NCI-H2196 treated with DMSO at 0.1 percent for 48 hours (cell line): ENCODE data around the gene UPF1.
"Not testable (repeated sequence)": the region's sequence is repeated elsewhere in the genome, so short reads cannot be mapped to it uniquely, and the experiment has no call there.

Experiments used
- DNase-seq: peaks from one replicate; lab custom pipeline; 2025; ENCODE audit not compliant: unreplicated experiment; lab: John Stamatoyannopoulos, UW

UPF1 gene

GRCh38 chr19:18798384-18799352 is 33.1 kb upstream of the UPF1 start:
- DNase-seq: no peak

- DNase-seq: no peak
Measured at GRCh38 chr19:18799389-18799970, 32.3 kb upstream of the UPF1 start.

DNA sequence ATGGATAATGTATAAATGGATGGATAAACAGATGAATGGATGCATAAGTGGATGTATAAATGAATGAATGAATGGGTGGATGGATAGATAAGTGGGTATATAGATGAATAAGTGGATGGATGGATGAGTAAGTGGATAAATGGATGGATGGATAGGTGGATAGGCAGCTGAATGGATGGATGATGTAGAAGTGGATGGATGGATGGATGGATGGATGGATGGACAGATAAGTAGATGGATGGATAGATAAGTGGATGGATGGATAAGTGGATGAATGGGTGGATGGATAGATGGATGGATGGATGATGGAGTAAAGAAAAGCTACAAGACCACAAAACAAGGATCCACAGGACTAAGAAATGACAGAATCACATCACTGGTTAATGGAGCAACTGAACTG is 31.7 kb upstream of the UPF1 start:
- DNase-seq: no peak

DNA sequence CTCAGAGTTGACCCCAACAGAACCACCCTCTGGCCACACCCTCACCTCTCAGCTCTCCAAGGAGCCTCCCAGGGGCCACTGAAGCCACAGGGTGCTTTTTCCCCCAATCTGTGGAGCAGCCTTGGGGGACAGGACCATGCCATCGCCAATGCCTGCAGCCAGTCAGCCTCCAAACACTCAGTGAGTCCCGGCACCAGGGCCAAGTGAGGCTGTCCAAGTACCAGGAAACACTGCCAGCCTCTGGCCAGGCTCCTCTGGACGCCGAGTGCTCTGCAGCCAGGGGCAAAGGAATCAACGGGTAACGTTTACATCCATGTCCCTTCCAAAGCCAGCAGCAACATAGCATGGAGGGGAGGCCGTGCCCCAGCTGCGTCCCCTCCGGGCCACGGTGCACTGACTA is 31.1 kb upstream of the UPF1 start:
- DNase-seq: no peak

DNA sequence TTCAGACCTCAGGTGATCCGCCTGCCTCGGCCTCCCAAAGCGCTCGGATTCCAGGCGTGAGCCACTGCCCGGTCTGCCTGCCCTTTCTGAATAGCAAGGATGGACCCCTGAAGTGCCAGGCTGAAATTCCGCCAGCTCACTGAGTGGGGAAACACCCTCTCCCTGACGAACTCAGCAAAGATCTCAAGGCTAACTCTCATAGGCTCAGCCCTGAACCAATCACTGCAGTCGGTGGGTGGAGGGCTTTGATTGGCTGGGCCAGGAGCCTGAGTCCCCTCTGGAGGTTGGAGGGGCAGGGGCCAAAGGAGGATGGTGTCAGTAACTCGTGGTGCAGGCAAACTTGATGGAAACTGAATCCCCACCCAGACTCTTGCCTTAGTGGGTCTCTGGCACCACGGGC is 29.4 kb upstream of the UPF1 start:
- DNase-seq: no peak

GRCh38 chr19:18803550-18804138 is 28.1 kb upstream of the UPF1 start:
- no peak for DNase-seq

DNA sequence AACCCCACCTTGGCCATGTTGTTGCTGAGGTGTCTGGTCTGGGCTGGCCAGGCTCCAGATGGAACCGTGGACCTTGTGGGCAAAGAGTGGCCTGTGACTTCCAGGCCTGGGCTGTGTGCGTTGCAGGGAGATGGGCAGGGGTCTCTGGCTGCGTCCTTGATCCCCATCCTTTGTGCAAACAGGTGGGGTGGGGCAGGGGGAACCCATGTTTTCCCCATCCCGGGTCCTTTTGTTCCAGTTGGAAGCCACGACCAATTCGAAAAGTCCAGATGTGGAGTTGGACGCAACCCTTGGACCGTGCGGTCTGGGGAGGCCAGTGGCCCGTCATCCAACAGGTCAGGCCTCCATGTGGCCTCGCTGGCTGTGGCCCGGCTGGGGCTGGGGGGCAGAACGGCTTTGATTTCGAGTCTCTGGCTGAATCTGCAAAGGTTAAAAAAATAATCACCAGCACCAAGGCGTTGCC is 27.6 kb upstream of the UPF1 start:
- no peak for DNase-seq

DNA sequence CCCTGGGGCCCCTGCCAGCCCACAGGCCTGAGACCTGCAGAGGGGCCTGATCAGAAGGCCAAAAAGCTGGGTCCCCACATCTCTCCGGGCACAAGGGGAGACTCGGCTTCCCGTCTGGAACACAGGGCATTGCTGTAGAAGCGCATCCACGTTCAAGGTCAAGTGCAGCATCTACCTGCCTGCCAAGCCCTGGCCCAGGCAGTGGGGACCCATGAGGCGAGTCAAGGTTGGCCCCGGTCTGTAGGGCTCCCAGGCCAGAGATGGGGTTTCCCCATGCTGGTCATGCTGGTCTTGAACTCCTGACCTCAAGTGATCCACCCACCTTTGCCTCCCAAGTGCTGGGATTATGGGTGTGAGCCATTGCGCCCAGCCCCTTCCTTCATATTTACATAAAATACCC is 27.1 kb upstream of the UPF1 start:
- no peak for DNase-seq

DNA sequence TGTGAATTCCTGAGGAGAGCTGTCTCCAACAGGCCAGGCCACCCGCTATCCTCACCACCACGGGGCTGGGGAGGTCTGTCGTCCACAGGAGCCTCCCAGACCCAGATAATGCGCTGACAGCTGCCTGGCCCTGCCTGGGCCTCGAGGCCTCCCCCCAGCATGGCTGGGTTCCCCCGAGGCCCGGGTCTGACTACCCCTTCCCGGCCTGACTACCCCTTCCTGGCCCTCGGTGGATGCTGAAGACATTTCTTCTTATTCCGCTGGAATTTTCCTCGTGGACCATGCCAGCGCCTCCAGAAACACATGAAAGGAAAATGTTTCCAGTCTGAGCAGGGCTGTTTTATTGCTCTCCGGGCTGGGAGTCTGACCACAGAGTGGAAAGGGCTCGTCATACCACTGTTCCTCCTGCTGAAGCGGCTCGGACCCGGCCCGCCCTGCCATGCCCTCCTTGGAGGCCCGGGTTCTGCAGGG is 23.9 kb upstream of the UPF1 start:
- DNase-seq: no peak

GRCh38 chr19:18809149-18809868 is 22.4 kb upstream of the UPF1 start:
- DNase-seq: no peak

DNA sequence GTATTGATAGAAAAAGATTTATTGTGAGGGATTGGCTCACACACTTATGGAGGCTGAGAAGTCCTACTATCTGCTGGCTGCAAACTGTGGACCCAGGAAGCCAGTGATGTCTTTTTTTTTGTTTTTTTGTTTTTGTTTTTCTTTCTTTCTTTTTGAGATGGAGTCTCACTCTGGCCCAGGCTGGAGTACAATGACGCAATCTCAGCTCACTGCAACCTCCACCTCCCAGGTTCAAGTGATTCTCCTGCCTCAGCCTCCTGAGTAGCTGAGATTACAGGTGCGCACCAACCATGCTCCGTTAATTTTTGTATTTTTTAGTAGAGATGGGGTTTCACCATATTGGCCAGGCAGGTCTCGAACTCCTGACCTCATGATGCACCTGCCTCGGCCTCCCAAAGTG is 20.1 kb upstream of the UPF1 start:
- DNase-seq: not testable (repeated sequence)

GRCh38 chr19:18814063-18814462 is 17.7 kb upstream of the UPF1 start:
- no peak for DNase-seq

DNA sequence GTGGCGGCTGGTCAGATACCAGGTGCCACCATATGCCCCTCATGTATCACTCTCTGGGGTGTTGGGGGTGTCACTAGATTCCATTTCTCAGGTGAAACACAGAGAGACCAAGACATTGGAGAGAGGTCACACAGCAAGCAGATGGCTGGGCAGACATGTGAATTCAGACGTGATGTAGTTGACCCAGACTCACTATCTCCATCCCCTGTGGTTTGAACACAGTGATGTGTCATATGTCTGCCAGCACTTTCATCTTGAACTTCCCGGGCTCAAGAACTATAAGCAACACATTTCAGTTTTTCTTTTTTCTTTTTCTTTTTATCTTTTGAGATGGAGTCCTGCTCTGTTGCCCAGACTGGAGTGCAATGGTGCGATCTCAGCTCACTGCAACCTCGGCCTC is 16.1 kb upstream of the UPF1 start:
- DNase-seq: no peak

DNA sequence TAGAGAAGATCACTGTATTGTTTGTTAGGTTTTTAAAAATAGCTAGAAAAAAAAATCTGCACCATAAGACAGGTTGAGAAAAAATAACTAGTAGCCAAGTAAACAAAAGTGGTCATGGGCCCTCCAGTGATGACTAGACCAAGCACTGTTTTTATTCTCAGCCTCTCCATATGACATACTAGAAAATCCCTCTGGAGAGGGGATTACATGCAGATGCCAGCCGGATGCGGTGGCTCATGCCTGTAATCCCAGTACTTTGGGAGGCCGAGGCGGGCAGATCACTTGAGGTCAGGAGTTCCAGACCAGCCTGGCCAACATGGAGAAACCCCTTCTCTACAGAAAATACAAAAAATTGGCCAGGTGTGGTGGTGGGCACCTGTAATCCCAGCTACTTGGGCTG is 15.1 kb upstream of the UPF1 start:
- not testable (repeated sequence) for DNase-seq

GRCh38 chr19:18817574-18817973 is 14.2 kb upstream of the UPF1 start:
- no peak for DNase-seq

DNA sequence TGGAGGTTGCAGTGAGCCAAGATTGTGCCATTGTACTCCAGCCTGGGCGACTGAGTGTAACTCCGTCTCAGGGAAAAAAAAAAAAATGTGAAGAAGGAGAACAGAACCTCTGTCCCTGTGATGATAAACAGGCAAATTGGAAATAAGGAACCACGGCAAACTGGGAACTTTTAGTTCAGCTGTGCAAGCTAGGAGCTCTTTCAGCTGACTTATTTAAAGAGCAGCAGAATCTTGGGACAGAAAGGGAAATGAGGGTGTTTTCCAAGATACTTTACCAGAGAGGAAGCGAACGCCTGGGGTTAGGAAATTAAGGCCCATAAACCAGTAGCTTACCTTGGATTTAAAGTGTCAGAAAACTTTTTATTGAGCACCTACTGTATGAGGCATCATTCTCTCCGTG is 3.0 kb upstream of the UPF1 start:
- no peak for DNase-seq

- DNase-seq: no peak
Measured at GRCh38 chr19:18830488-18830887, 1.3 kb upstream of the UPF1 start.

DNA sequence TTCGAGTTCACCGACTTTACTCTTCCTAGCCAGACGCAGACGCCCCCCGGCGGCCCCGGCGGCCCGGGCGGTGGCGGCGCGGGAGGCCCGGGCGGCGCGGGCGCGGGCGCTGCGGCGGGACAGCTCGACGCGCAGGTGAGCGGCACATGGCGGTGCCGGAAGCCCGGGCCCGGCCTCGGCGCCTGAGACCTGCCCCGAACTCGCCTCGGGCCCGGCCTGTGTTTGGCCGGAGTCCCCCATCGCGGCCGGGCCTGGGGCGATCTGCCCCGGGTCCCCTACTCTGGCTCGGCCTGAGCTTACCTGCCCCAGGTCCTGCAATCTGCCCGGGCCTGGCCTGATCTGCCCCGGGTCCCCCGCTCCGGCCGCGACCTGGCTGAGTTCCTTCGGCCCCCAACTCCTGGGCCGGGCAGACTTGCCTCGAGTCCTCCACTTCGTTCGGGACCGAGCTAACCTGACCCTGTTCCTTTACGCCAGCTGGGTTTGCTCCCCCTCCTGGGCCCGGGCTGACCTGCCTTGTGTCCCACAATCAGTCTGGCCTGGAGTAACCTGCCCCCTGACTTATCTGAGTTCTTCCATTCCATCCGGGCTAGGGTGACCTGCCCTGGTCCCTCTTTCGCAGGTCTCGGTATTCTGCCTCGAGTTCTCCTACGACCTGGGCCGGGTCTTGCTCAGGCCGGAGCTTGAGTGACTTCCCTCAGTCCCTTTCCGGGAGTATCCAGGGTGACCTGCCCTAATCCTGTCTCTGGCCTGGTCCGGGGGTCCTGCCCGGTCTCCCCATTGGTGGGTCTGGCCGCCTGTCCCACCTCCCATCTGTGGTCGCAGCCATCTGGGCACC is 764 bp downstream of the UPF1 start:
- no peak for DNase-seq

DNA sequence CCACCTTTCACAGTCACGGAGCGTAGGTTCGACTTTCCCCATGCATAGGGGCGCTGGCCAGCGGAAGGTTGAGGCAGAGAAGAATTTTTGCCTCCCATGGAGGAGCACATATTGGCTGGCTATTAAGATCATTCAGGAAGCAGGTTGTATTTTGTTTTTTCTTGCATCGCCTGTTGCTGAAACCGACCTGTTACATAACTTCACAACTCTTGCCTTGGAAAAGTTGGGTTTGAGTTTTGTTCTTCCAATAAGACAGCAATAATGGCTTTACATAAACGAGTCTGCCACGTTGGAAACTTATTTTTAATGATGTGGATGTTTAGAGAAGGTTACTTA is 1.4 kb downstream of the UPF1 start:
- DNase-seq: no peak

DNA sequence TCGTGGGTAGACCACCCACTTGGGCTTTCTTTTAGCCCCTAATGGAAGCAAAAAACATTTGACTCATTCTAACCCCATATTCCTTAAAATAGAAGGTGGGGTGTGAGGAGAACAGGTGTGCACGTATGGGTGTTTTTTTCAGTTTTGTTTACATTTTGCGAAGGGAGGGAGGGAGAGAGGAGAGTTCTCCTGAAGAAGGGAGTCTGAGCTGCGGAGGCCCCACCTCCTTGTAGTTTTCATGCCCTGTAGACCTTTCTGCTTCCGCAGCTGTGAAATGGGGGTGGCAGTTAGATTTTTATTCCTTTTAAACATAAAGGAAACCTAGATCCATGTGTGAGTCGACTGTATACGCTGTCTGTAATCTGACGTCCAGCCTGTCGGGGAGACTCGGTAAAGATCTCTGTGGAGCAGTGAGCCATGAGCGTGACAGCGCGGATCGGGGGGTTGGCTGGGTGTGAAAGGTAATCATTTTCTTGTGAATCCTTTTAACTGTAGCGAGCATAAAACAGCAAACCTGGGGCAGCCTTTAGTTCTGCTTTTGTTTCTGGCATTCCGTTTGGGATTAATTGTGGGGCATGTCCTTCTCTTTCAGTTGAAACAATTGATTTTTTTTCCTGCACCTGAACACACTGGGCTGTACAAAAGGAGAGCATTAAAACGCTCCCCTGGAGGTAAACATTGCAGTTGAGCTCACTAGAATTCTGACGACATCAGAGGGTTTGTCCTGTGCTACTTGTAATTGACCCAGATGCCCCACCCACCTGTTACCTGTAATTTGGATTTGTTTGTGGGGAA is 2.3 kb downstream of the UPF1 start:
- DNase-seq: no peak
